ENCODE data around the gene YBEY. TPM values are rescaled to one million over a fixed set of nuclear protein-coding genes. Genes with fewer than 3 reads are reported as not detected.
A peak's percentile ranks its signal among the peaks of the same experiment; 100 is the strongest.

Gene YBEY
- total RNA-seq, 1 donor from 2014 or later = 20.4 TPM

DNA sequence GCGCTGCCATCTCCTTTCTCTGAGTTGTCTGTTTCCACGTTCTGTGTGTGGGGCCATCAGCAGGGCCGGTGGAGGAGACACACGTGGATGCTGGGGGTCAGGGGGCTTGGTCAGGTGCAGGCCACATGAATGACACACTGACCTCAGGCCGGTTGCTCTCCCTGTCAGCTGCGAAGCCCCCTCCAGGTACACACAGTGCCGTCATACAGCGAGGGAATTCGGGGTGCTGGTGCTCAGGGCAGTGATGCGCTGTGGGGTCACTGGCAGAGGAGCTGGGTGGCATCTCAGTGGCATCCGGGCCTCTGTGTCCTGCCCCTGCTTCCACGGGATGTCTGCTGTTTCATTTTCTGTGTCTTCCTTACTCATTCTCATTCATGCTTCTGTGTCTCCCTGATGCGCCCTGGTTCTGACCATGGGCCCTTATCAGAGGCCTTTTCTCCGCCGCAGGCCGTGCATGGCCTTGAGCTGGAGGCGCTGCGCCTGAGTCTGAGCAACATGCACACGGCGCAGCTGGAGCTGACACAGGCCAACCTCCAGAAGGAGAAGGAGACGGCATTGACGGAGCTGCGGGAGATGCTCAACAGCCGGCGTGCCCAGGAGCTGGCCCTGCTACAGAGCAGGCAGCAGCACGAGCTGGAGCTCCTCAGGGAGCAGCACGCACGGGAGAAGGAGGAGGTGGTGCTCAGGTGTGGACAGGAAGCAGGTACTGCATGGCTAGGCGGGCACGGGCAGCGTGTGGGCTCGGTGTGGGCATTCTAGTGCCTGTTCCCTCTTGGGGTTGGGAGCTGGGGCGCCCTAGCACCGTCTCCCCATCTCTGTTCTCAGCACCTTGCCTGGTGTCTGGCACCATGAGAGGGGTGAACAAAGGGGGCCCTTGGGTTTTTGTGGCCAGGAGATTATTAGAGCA, 60.4 kb downstream of the YBEY start:
- Histone ChIP-seq H3K9me3 (no peaks in the 10 kb centered on the region), H3K4me3 (no peak overlapping the region), H3K36me3 (peaks cover 64% of the 10 kb centered on the region), H3K27me3 (ENCODE audit: low read depth) (no peaks in the 10 kb centered on the region), H3K4me1 (no peaks in the 10 kb centered on the region), H3K27ac (no peak overlapping the region)
- DNase-seq = no peak
- intact Hi-C loops (cut with DNase I) = no loop called here
- TF ChIP-seq, protein P1, sequence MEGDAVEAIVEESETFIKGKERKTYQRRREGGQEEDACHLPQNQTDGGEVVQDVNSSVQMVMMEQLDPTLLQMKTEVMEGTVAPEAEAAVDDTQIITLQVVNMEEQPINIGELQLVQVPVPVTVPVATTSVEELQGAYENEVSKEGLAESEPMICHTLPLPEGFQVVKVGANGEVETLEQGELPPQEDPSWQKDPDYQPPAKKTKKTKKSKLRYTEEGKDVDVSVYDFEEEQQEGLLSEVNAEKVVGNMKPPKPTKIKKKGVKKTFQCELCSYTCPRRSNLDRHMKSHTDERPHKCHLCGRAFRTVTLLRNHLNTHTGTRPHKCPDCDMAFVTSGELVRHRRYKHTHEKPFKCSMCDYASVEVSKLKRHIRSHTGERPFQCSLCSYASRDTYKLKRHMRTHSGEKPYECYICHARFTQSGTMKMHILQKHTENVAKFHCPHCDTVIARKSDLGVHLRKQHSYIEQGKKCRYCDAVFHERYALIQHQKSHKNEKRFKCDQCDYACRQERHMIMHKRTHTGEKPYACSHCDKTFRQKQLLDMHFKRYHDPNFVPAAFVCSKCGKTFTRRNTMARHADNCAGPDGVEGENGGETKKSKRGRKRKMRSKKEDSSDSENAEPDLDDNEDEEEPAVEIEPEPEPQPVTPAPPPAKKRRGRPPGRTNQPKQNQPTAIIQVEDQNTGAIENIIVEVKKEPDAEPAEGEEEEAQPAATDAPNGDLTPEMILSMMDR (IDR thresholded peaks at IDR 0.05) = no peak
- peak in 1 of 2 donors; percentile 29 for ATAC-seq

DNA sequence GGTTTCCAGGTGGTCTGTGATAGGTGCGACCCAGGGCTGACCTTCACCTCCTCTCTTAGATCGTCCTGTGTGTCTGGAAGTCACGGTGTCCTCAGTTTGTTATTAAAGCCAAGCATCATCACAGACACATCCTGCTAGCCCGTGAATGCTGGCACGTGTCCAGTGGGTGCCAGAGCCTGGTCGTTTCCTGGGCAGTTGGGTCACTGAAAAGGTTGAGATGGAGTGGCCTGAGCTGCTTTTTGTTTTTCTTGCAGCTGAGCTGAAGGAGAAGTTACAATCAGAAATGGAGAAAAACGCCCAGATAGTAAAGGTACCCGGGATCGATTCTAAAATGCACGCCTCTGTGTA, 61.0 kb downstream of the YBEY start:
- no peak for ATAC-seq
- Histone ChIP-seq H3K9me3 (no peaks in the 10 kb centered on the region), H3K4me3 (no peak overlapping the region), H3K27me3 (ENCODE audit: low read depth) (no peaks in the 10 kb centered on the region), H3K36me3 (peaks cover 70% of the 10 kb centered on the region), H3K27ac (no peak overlapping the region), H3K4me1 (no peaks in the 10 kb centered on the region)
- intact Hi-C loops (cut with DNase I) = no loop called here
- TF ChIP-seq, protein P1 (IDR thresholded peaks at IDR 0.05) = no peak
- no peak for DNase-seq

Other genes with a start within 250 kb of the YBEY start
- gene COL6A2, start 188.2 kb upstream of the YBEY start, total RNA-seq = 227 TPM
- gene FTCD, start 130.8 kb upstream of the YBEY start, total RNA-seq = 1.5 TPM
- 8.6 TPM for gene SPATC1L, start 101.9 kb upstream of the YBEY start, total RNA-seq
- gene LSS, start 57.6 kb upstream of the YBEY start, total RNA-seq = 91.0 TPM
- 96.2 TPM for gene MCM3AP, start 731 bp upstream of the YBEY start, total RNA-seq
- gene C21orf58, start 37.5 kb downstream of the YBEY start, total RNA-seq = 9.5 TPM
- gene PCNT, start 37.8 kb downstream of the YBEY start, total RNA-seq = 36.5 TPM
- gene DIP2A, start 172.5 kb downstream of the YBEY start, total RNA-seq = 41.0 TPM

All from lower lobe of right lung (tissue), 2 donors.